DMS79 (cell line): ENCODE results near the gene SIGLEC6.

Experiments used
- DNase-seq: peaks from one replicate; lab custom pipeline; 2025; lab: John Stamatoyannopoulos, UW

The SIGLEC6 gene

DNA sequence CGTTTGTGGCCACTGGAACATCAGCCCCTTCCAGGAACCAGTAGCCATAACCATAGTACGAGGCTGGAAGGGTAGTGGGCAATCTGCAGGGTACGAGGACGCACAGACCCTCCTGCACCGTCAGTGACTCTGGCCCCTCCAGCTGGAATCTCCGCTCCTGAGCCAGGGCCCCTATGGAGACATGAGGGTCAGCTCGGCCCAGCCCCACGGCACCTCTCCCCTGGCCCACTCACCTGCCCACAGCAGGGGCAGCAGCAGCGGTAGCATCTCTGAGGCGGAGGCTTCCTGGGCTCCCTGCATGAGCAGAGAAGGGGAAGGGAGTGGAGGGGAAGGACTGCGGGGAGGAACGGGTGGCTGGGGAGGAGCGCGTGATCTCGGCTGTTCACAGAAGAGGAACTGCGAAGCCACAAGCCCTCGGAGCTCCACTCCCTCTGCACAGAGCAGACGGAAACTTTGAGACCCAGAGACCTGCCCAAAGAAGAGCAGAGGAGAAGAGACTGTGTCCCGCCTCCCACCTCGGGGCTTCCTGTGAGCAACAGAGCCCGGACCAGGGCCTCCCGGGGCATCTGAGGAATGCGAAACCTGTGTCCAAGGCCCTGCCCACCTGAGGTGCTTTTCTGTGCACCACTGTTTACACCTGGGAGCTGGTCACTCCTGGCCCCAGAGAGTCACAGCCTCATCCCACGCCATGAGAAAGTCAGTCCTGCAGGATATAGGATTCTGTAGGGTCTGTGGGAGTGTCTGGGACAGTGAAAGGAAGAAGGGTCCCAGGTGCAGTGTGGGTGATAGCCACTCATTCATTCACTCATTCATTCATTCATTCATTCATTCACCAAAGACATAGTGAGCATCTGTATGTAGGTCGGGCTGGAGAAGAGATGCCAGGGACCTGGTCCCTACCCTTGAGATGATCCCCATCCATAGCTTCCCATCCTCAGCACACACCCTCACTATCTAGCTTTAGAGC lies at the start of gene SIGLEC6:
Gene SIGLEC6, minus strand, starts transcription at position 322 of the 967 bp plus-strand sequence. Its CDS starts 22 bp downstream, at position 300.
- DNase-seq = no peak

- no peak for DNase-seq
Observed at GRCh38 chr19:51576850-51577249, 45.4 kb upstream of the SIGLEC6 start.

DNA sequence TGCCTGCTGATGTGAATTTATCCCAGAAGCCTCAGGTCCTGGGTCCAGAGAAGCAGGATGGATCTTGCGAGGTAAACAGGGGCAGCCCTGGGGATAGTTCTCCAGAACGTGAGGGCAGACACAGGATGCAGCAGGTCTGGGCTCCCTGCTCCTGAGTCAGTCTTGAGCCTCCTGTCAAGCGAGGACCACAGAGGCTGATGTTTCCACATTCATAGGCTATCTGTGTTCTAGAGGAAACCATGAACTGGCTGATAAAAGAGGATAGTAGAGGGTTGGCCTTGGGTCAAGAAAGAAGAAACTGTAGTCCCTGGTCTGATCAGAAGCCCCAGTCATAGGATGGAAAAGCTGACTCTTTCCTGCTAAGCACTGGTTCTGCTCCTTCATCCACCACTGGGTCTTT lies 41.9 kb upstream of the SIGLEC6 start:
- DNase-seq = no peak

- no peak for DNase-seq
Observed at GRCh38 chr19:51572908-51573307, 41.4 kb upstream of the SIGLEC6 start.

GRCh38 chr19:51572410-51572809 lies 40.9 kb upstream of the SIGLEC6 start:
- no peak for DNase-seq

GRCh38 chr19:51571599-51571998 lies 40.1 kb upstream of the SIGLEC6 start:
- no peak for DNase-seq

- peak; percentile 95 for DNase-seq
Observed at GRCh38 chr19:51570962-51571575, 39.6 kb upstream of the SIGLEC6 start, which contains the start of gene ZNF175. TSS of gene ZNF175 (plus strand) at chr19:51571283. CDS start at chr19:51573330, 2,047 bp downstream.

GRCh38 chr19:51568456-51568855 lies 37.0 kb upstream of the SIGLEC6 start:
- no peak for DNase-seq

DNA sequence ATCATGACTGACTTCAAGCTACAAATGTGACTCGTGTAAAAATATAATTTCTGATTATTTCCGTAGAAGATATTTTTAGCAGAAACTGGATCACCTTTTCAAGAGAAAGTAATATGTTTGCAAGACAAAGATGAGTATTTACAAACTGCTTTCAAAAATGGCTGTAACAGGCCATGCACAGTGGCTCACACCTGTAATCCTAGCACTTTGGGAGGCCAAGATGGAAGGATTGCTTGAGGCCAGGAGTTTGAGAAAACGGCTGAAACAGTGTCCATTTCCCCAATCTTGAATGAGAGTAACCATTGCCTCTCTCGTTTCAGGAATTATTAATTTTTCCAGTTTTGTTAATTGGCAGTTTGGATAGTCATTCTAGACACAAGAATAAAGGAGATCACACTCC lies 36.1 kb upstream of the SIGLEC6 start:
- DNase-seq = no peak

DNA sequence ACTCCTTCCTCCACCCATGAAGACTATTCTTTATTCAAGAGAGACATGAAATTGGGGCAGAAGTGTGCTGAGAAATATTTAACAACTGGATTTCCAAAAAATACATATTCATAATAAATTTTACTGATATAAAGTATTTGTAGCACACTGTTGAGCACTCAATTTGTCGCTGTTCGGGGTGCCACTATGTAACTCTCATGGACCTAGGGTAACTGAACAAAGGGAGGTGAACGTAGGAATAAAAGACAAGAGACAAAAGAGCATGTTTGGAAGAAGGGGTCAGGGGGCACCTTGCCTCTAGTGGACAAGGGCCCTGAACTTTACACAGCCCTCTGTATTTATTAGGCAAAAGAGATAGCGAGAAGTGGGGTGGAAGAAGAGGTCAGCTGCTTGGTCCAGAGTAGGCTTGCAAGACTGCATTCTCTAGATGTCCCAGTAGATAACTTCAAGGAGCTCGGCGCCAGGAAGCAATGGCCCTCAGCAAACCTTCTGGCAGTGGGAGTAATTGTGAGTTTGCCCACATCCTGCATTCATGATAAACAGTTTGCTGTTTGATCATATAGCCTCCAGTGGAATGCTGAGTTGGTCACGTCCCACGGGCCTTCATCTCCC lies 35.1 kb upstream of the SIGLEC6 start:
- DNase-seq = no peak

- no peak for DNase-seq
Observed at GRCh38 chr19:51565583-51565982, 34.1 kb upstream of the SIGLEC6 start.

DNA sequence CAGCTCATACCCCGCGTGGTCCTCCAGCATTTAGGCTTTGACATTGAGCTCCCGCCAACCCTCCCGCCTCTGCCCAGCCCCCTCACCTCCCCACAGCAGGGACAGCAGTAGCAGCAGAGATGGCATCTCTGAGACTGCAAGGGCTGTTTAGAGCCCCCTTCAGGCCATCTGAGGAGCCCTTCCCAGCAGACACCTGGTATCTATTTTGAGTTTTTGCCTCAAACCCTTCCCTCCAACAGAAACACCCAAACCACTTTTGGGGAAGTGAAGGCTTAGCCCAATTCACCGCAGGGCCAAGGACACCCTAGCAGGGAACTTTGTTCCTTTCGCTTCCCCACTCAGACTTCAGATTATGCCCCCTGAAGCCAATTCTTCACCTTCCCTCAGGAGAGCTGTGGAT lies 33.3 kb upstream of the SIGLEC6 start:
- no peak for DNase-seq

- no peak for DNase-seq
Observed at GRCh38 chr19:51560339-51560738, 28.9 kb upstream of the SIGLEC6 start.

- no peak for DNase-seq
Observed at GRCh38 chr19:51559240-51559639, 27.8 kb upstream of the SIGLEC6 start.

DNA sequence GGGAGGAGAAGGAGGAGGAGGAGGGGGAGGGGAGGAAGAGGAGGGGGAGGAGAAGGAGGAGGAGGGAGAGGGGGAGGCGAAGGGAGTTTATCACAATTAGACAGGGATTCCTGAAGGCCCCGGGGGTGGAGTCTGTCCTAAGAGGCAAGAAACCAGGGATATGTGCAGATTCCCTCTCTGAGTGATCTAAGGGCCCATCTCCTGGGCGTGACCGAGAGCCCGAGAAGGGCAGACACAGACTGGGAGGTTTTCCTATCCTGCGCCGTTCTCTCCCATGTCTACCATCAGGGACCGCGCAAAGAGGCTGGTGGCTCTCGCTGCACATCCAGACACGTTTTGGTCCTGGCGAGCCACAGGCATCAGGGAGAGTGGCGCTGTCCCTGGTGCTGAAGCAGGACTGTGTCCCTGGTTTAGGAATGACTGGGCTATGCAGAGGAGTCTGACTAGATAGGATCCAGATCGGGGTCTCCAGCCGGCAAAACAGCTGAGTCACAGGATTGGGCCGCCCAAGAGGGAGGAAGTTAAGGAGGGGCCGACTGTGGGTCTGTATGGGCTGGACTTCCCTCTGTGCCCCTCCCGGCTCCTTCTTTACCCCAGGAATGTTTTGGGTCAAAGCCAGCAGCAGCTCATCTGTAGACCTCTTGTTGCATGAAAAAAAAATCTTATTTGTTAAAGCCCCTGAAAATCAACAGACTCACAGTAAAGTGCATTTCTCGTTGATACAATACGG lies 21.7 kb upstream of the SIGLEC6 start:
- DNase-seq = no peak

- no peak for DNase-seq
Observed at GRCh38 chr19:51552608-51552995, 21.1 kb upstream of the SIGLEC6 start.

- no peak for DNase-seq
Observed at GRCh38 chr19:51551673-51552432, 20.4 kb upstream of the SIGLEC6 start.

DNA sequence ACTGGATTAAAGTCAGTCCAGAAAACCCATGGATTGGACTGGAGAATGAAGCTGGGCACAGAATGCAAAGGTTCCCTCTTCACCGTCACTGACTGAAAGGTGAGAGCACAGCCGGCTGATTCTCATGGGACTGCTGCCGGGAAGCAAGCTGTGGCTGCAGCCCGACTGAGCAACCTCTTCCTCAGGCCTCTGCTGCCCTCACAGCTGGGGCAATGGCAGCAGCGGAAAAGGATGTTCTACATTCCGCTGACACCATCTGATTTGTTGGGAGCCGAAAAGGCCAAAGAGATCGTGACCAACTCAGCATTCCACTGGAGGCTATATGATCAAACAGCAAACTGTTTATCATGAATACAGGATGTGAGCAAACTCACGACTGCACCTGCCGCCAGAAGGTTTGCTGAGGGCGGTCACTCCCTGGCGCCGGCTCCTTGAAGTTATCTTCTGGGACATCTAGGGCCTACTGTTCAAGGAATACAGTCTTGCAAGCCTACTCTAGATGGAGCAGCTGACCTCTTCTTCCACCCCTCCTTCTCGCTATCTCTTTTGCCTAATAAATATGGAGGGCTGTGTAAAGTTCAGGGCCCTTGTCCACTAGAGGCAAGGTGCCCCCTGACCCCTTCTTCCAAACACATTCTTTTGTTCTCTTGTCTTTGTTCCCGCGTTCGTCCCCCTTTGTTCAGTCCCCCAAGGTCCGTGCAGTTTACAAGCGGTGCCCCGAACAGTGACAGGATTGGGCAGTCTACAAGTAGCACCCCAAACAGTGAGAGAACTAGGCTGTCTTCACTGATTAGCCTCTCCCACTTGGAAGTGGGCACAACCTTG lies 19.6 kb upstream of the SIGLEC6 start:
- DNase-seq = no peak

DNA sequence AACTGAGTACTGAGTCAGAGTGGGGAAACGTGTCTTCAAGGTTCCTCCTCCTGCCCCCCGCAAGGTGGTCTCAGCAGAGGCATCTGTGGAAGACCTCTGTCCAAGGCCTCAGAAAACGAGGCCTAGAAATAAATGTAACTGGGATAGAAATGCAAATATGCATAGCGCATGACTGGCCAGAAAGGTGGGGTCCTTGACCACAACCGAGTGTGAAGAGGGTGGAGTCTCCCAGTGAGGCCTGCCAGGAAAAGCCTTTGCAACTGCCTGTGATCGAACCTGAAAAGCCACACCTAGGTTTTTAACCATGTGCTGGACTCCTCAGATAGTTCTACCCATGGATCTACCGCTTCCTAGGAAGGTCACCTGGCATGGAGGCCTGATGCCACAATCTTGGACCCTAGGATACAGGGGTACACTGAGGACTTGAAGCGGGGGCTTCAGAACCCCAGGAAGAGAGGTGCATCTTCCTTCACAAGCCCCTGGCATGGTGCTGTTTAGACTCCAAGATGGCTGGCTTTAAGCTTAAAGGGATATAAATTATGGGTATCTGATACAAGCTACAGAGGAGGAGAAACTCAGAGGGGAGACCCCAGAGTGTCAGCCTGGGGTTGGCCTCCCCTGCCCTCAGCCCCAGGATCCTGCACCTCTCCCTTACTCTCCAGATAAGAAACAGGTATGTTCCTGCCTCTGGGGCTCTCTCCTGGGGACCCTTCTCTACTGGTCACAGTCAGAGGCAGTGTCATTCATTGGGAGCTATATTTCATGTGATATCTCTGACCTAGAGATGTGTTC lies 18.3 kb upstream of the SIGLEC6 start:
- DNase-seq = no peak

DNA sequence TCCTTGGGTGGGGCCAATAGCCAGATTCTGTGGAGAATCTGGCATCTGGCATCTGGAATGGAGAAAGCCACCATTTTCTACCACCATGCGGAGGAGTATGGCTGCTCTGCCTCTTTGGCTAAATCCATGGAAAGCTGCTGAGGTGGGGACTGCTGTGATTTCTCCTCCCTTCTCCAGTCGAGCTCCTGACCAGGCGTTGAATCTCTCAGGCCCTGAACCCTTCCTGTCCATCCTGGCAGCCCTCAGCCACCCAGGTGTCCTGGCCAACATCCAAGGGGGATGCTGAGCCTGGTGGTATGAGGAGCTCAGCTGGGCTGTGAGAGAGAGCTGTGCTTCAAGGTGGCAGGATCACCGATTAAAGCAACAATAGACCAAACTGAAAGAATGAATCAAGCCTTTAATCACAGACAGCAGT lies 17.4 kb upstream of the SIGLEC6 start:
- no peak for DNase-seq
